Astrocyte (in vitro differentiated cells and primary cell): Measurements from ENCODE around the gene SLC37A4. TPM values are rescaled to one million over a fixed set of nuclear protein-coding genes. Genes with fewer than 3 reads are reported as not detected.

Experiments
- DNase-seq: peaks from one replicate; pipeline ENCODE4 v3.0.0-alpha.2; 2010; ENCODE audit warnings: low read depth
- FAIRE-seq: peaks from 2 replicates; lab custom pipeline; 2011; peaks lifted over from hg19 to GRCh38; lab: Jason Lieb, UNC
- H2AFZ ChIP-seq: 2 replicates; pipeline ENCODE4 v1.6.0; 2012; ENCODE audit warnings: low read depth, low read length, inconsistent platforms
- H3K27ac ChIP-seq: 2 replicates; pipeline ENCODE4 v1.5.1; 2011; ENCODE audit warnings: low read depth, low read length, inconsistent platforms
- H3K27me3 ChIP-seq: 2 replicates; pipeline ENCODE4 v1.6.0; 2011; ENCODE audit warnings: low read length, inconsistent platforms; ENCODE audit not compliant: insufficient read depth
- H3K36me3 ChIP-seq: 2 replicates; pipeline ENCODE4 v1.5.1; 2011; ENCODE audit warnings: low read length, inconsistent platforms; ENCODE audit not compliant: insufficient read depth
- H3K4me1 ChIP-seq: 2 replicates; pipeline ENCODE4 v1.5.1; 2011; ENCODE audit warnings: low read length, inconsistent platforms; ENCODE audit not compliant: insufficient read depth
- H3K4me2 ChIP-seq: 2 replicates; pipeline ENCODE4 v1.6.0; 2012; ENCODE audit warnings: low read length, inconsistent platforms
- H3K4me3 ChIP-seq: 2 replicates; pipeline ENCODE4 v1.5.1; 2011; ENCODE audit warnings: low read depth, mild to moderate bottlenecking, low read length, inconsistent platforms; ENCODE audit not compliant: insufficient read depth
- H3K79me2 ChIP-seq: 2 replicates; pipeline ENCODE4 v1.6.0; 2012; ENCODE audit warnings: mild to moderate bottlenecking, low read length, inconsistent platforms; ENCODE audit not compliant: insufficient read depth
- H3K9ac ChIP-seq: 2 replicates; pipeline ENCODE4 v1.6.0; 2012; ENCODE audit warnings: mild to moderate bottlenecking, low read length, inconsistent platforms
- H3K9me3 ChIP-seq: 2 replicates; pipeline ENCODE4 v1.5.1; 2012; ENCODE audit warnings: low read depth, mild to moderate bottlenecking, low read length, inconsistent platforms; ENCODE audit not compliant: insufficient read depth
- H4K20me1 ChIP-seq: 2 replicates; pipeline ENCODE4 v1.6.0; 2012; ENCODE audit warnings: low read length, inconsistent platforms; ENCODE audit not compliant: insufficient read depth
- H3K27ac Mint-ChIP-seq: one replicate; pipeline ENCODE4 v1.8.0; 2021; ENCODE audit warnings: mild to moderate bottlenecking, mixed read lengths; ENCODE audit not compliant: unreplicated experiment
- H3K27me3 Mint-ChIP-seq: one replicate; pipeline ENCODE4 v1.8.0; 2021; ENCODE audit warnings: low read depth, mixed read lengths; ENCODE audit not compliant: unreplicated experiment
- H3K36me3 Mint-ChIP-seq: one replicate; pipeline ENCODE4 v1.8.0; 2021; ENCODE audit warnings: low read depth, mixed read lengths; ENCODE audit not compliant: unreplicated experiment
- H3K4me1 Mint-ChIP-seq: one replicate; pipeline ENCODE4 v1.8.0; 2021; ENCODE audit warnings: low read depth, mixed read lengths; ENCODE audit not compliant: unreplicated experiment
- H3K4me3 Mint-ChIP-seq: one replicate; pipeline ENCODE4 v1.8.0; 2021; ENCODE audit warnings: mild to moderate bottlenecking, moderate library complexity, mixed read lengths; ENCODE audit not compliant: unreplicated experiment
- H3K9me3 Mint-ChIP-seq: one replicate; pipeline ENCODE4 v1.8.0; 2021; ENCODE audit warnings: mild to moderate bottlenecking, mixed read lengths; ENCODE audit not compliant: unreplicated experiment
- CTCF ChIP-seq: IDR thresholded peaks from 2 replicates; pipeline ENCODE4 v1.5.1; 2011; ENCODE audit warnings: low read depth, mild to moderate bottlenecking, inconsistent platforms, low read length, moderate library complexity; ENCODE audit not compliant: insufficient read depth
- EZH2 ChIP-seq: IDR thresholded peaks from 2 replicates; pipeline ENCODE4 v1.6.1; 2012; ENCODE audit warnings: mild to moderate bottlenecking, low read length, inconsistent platforms; ENCODE audit not compliant: insufficient read depth
- total RNA-seq: library from RNA; stranded (reverse); gene quantifications from 2 replicates; pipeline ENCODE4 v1.2.1, GENCODE V29; 2021

Gene SLC37A4
- total RNA-seq, 1 donor from 2014 or later: 8.7 TPM

GRCh38 chr11:119014209-119014924, 16.3 kb downstream of the SLC37A4 start:
- FAIRE-seq: no peak

GRCh38 chr11:119012629-119013170, 18.0 kb downstream of the SLC37A4 start:
- H3K36me3 Mint-ChIP-seq: peaks cover 24% of the 10 kb centered on the region
- Histone ChIP-seq H2AFZ (no peak overlapping the region), H3K9ac (no peak overlapping the region), H3K9me3 (no peaks in the 10 kb centered on the region), H3K4me3 (no peak overlapping the region), H3K27me3 (no peaks in the 10 kb centered on the region), H3K36me3 (peaks cover 40% of the 10 kb centered on the region), H4K20me1 (peaks cover 46% of the 10 kb centered on the region), H3K79me2 (peaks cover 34% of the 10 kb centered on the region), H3K4me1 (peaks cover 9% of the 10 kb centered on the region), H3K4me2 (no peak overlapping the region), H3K27ac (no peak overlapping the region)
- H3K4me1 Mint-ChIP-seq: peaks cover 16% of the 10 kb centered on the region
- FAIRE-seq: no peak
- no peak overlapping the region for H3K4me3 Mint-ChIP-seq
- TF ChIP-seq EZH2 (no peak), CTCF (no peak)
- DNase-seq: no peak
- no peaks in the 10 kb centered on the region for H3K9me3 Mint-ChIP-seq
- no peak overlapping the region for H3K27ac Mint-ChIP-seq
- no peaks in the 10 kb centered on the region for H3K27me3 Mint-ChIP-seq

More at GRCh38 chr11:119014209-119014924, 16.3 kb downstream of the SLC37A4 start:
- no peaks in the 10 kb centered on the region for H3K27me3 Mint-ChIP-seq
- H3K4me1 Mint-ChIP-seq: peaks cover 16% of the 10 kb centered on the region
- Histone ChIP-seq H3K4me2 (no peak overlapping the region), H3K9me3 (no peaks in the 10 kb centered on the region), H3K9ac (no peak overlapping the region), H3K4me3 (no peak overlapping the region), H3K27ac (no peak overlapping the region), H4K20me1 (peaks cover 53% of the 10 kb centered on the region), H3K36me3 (peaks cover 36% of the 10 kb centered on the region), H2AFZ (no peak overlapping the region), H3K4me1 (peaks cover 9% of the 10 kb centered on the region), H3K27me3 (no peaks in the 10 kb centered on the region), H3K79me2 (peaks cover 48% of the 10 kb centered on the region)
- TF ChIP-seq CTCF: no peak
- no peak for TF ChIP-seq EZH2
- DNase-seq: no peak
- H3K9me3 Mint-ChIP-seq: no peaks in the 10 kb centered on the region
- peaks cover 19% of the 10 kb centered on the region for H3K36me3 Mint-ChIP-seq
- no peak overlapping the region for H3K27ac Mint-ChIP-seq
- no peak overlapping the region for H3K4me3 Mint-ChIP-seq

- H3K27me3 Mint-ChIP-seq: no peaks in the 10 kb centered on the region
- H3K27ac Mint-ChIP-seq: no peak overlapping the region
- Histone ChIP-seq H3K9me3 (no peaks in the 10 kb centered on the region), H3K9ac (no peak overlapping the region), H3K4me1 (peaks cover 7% of the 10 kb centered on the region), H3K4me2 (no peak overlapping the region), H3K27me3 (no peaks in the 10 kb centered on the region), H4K20me1 (peaks cover 38% of the 10 kb centered on the region), H3K79me2 (peaks cover 22% of the 10 kb centered on the region), H3K27ac (no peak overlapping the region), H3K36me3 (peaks cover 40% of the 10 kb centered on the region), H2AFZ (no peak overlapping the region), H3K4me3 (no peak overlapping the region)
- DNase-seq (no peak), FAIRE-seq (no peak)
- H3K36me3 Mint-ChIP-seq: peaks cover 28% of the 10 kb centered on the region
- no peak overlapping the region for H3K4me3 Mint-ChIP-seq
- peaks cover 12% of the 10 kb centered on the region for H3K4me1 Mint-ChIP-seq
- TF ChIP-seq CTCF (no peak), EZH2 (no peak)
- no peaks in the 10 kb centered on the region for H3K9me3 Mint-ChIP-seq
Observed at GRCh38 chr11:119011476-119012053, 19.1 kb downstream of the SLC37A4 start.
